ENCODE measurements around the gene AP4M1.

Gene AP4M1

GRCh38 chr7:100101016-100101862 lies at the start of gene AP4M1, which contains the start of gene MCM7:
Gene AP4M1 (plus strand): TSS chr7:100101643. CDS start chr7:100101715, 72 bp downstream.
Gene MCM7 (minus strand): TSS chr7:100101397. CDS start chr7:100101294, 103 bp downstream.
- DNase-seq, result peak; percentile 94 to 97

DNA sequence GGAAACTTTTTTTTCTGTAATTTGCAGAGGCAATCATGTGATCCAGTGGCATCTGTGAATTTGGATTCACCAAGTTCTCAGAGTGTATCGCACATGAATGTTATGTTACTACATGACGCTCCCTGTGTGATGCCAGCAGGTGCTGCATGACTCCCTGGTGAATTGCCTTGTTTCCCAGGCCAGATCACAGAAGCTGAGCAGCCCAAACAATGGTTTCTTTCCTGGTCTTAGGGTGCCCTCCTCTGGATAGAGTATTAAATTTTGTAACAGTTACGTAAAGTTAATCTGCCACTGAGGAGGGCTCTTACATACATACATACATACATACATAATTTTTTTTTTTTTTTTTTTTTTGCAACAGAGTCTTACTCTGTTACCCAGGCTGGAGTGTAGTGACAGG lies 48.2 kb upstream of the AP4M1 start:
- DNase-seq, result peak; percentile 41 to 82

DNA sequence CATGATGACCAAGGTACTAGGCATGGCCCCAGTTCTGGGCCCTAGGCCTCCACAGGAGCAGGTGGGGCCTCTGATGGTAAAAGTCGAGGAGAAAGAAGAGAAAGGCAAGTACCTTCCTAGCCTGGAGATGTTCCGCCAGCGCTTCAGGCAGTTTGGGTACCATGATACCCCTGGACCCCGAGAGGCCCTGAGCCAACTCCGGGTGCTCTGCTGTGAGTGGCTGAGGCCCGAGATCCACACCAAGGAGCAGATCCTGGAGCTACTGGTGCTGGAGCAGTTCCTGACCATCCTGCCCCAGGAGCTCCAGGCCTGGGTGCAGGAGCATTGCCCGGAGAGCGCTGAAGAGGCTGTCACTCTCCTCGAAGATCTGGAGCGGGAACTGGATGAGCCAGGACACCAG lies 44.4 kb upstream of the AP4M1 start:
- DNase-seq, result no peak

DNA sequence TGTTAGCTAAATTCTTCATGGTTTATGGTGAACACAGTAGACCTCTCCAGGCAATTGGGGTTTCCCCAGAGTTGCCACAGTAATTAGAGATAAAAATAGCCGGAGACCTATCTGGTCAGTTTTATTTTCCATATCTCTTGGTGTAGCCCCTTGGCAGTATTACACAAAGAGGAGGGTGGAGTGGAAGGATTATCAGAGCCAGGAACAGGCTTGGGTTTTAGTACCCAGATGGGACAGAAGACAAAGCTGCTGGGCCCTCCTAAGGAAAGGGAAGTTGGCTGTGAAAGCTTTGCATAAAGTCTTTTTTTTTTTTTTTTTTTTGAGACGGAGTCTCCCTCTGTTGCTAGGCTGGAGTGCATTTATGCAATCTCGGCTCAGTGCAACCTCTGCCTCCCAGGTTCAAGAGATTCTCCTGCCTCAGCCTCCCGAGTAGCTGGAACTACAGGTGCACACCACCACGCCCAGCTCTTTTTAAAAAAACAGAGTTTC lies 42.1 kb upstream of the AP4M1 start:
- no peak for DNase-seq

- peak in 1 of 2 experiments; percentile 15 for DNase-seq
These were observed 39.8 kb upstream of the AP4M1 start for GRCh38 chr7:100061518-100062193.

GRCh38 chr7:100063376-100063775 lies 38.1 kb upstream of the AP4M1 start:
- no peak for DNase-seq

DNA sequence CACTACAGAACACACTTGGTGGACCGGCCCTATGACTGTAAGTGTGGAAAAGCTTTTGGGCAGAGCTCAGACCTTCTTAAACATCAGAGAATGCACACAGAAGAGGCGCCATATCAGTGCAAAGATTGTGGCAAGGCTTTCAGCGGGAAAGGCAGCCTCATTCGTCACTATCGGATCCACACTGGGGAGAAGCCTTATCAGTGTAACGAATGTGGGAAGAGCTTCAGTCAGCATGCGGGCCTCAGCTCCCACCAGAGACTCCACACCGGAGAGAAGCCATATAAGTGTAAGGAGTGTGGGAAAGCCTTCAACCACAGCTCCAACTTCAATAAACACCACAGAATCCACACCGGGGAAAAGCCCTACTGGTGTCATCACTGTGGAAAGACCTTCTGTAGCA lies 37.3 kb upstream of the AP4M1 start:
- no peak for DNase-seq

DNA sequence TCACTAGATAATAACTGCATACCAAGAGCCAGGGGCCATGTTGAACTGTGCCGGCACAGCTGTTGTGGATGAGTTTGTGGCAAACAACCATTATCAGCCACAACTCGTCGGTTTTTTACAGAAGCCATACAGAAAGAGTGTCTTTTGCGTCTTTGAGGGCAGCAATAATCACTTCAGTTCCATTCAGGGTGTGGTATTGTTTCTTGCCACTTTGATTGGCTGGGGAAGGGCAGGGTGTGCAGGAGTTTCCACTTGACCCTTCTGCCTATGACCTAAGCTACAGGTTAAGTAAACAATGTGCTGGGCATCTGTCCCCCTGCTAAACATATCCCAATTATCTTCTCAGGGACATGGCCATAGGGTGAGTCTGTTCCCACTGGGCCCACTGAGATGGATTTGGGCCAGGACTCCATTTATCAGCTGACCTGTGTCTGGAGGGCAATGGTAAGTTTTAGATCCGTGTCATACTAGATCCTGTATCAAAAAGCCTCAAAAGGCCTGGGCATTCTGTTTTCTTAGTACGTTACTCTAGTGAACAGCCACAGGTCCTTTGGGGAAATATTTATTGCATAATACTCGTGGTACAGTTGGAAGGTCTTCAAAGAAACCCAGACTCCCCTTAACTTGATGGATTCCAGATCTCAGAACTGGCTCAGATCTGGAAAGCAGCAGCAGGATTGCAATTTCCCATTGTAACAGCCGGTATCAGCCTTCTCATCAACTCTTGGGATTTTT lies 35.8 kb upstream of the AP4M1 start:
- no peak for DNase-seq

GRCh38 chr7:100066953-100067352 lies 34.5 kb upstream of the AP4M1 start:
- no peak for DNase-seq

DNA sequence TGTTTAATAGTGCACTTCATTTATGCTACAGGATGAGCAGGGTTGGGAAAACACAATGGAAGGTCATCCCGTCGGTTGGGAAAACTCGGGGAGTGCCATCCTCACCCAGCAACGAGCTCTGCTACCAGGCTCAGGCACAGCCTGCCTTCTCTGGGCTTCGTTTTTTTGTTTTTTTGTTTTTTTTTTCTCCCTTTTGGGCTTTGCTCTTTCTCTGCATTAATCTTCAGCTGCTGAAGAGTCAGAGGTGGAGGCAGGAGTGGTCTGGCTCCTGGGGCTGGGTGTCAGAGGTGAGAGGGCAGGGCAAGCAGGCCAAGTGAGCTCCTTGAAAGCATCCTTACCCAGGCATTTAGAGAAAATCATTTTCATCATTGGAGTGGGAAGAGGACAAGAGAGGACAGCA lies 31.5 kb upstream of the AP4M1 start:
- no peak for DNase-seq

GRCh38 chr7:100071018-100071723 lies 30.3 kb upstream of the AP4M1 start:
- no peak for DNase-seq

DNA sequence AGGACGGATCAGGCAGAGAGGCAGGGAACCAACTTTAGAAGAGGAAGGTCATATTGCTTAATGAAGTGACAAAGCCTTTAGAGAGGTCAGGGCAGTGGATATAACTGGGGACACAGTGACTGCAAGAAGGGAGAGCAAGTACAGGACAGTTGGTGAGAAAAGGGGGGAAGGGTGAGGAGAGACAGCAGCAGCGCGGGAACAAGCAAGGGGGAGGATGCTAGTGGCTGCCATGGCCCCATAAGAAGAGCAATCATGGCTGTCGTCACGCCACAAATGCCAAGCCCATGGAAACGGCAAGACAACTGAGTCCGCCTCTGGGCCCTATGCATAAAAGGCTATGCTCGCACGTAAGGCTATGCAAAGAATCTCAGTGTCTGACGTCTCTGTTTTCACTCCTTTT lies 29.0 kb upstream of the AP4M1 start:
- no peak for DNase-seq

DNA sequence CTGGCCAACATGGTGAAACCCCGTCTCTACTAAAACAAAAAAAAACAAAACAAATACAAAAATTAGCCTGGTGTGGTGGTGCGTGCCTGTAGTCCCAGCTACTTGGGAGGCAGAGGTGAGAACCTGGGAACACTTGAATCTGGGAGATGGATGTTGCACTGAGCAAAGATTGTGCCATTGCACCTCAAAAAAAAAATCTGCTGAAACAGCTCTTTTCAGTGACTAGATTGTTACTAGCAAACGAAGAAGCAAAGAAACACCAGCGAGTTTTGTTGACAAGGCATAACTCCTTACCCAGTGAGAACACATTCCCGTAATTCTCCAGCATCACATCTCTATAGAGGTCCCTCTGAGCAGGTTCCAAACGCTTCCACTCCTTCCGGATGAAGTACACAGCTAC lies 26.6 kb upstream of the AP4M1 start:
- DNase-seq, result no peak

DNA sequence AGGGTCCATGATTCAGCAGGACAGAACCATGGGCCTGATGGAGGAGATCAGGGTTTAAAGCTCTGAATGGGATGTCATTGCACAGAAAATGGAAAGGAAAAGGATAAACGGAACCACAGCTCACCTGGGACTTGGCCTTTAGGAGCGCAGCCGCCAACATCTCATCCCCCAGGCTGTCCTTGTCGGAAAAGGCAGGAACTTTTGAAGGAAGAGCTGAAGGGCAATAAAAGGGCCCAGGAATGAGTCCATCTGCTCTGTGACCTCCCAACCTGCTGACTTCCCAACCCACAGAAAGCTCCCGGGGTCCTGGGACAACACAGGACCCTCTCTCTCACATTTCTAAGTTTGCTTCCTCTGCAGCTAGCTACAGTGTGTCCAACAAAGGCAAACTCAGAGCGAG lies 26.0 kb upstream of the AP4M1 start:
- no peak for DNase-seq

- no peak for DNase-seq
These were observed 24.2 kb upstream of the AP4M1 start for GRCh38 chr7:100077205-100077604.

GRCh38 chr7:100079024-100079560 lies 22.4 kb upstream of the AP4M1 start:
- DNase-seq, result no peak

DNA sequence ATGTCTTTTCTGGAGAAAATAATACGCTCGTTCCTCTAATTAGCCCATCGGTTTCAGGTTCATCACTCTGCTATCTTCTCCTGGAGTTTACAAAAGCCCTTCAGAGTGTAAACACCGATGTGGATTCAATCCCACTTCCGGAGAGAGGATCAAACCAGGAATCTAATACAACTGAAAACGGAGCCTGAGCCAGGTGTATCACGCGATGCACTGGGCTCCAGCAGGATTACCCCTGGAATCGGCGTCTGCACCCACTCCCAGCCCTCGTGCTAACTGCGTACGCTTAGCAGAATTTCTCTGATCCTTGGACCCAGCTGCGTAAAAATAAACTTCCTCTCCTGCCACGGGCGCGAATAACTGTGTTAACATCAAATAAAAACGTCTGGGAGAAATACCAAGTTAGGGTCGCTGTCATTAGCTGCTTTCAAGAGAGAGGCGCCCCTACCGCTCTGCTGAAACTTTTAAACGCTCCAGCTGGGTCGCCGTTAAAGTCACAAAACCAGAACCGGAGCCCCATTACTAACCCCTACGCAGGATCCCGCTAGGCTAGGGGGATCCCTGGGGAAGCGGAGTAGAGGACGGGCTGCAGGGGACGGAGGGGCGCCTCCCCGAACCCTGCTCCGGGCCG lies 20.4 kb upstream of the AP4M1 start:
- no peak for DNase-seq

DNA sequence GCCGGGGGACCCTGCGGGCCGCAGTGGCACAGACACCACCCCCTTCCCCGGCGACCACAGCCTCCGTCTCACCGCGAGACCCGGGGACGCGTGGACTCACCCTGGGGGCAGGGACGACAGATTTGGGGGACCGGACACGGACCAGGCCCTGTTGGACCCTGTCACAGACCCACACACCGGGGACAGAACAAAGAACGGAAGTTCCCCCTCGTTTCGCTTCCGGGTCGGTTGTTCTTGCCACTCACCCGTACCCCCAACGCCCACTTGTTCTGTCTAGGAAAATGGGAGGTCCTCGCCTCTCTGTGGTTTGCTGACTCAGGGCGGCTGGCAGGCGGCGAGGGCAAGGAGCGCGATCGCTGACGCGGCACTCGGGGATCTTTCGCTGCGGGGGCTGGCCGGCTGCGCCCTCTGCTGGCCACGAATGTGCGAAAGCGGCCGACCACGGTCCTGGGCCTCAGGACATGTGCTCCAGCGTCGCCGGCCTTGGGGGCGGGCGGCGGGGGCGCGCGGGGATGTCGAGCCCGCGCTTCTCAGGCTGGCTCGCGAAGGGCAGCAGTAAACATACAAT lies 19.8 kb upstream of the AP4M1 start, which contains the start of gene ZNF3:
TSS of gene ZNF3 (minus strand) at position 189 of the 568 bp plus-strand sequence. CDS start 4,366 bp downstream, outside the sequence.
- peak; percentile 98 for DNase-seq

GRCh38 chr7:100082978-100083377 lies 18.5 kb upstream of the AP4M1 start:
- DNase-seq, result no peak

- peak in 1 of 2 experiments; percentile 8 for DNase-seq
These were observed 15.9 kb upstream of the AP4M1 start for GRCh38 chr7:100085515-100085914.

GRCh38 chr7:100087055-100087750 lies 14.2 kb upstream of the AP4M1 start:
- no peak for DNase-seq

All from NCI-H524 (cell line).